ENCODE measurements around the gene SNRPB2. TPM values are rescaled to one million over a fixed set of nuclear protein-coding genes. Genes with fewer than 3 reads are reported as not detected.

The SNRPB2 gene
- total RNA-seq, 1 experiment from 2014 or later = 82.2 TPM

DNA sequence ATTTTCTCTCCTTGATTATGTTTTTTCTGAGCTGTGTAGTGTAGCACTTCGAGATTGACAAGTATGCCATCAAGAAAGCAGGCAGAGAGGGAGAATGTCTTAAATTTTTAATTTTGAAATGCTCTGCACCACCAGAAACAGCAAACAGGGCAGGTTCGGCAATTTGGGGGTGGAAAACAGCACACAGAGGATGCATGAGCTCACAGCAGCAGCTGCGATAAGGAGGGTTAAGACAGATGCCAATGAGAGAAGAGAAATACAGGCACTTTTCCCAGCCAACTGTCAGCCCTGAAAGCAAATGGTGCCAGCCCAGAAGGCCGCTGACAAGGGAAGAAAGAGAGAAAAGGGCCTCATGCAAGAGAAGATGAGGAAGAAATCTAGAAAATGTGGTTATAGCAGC lies 15.1 kb upstream of the SNRPB2 start:
- in situ Hi-C loops (cut with HindIII; ENCODE audit: low sequenced_read_pairs) = no loop called here

GRCh38 chr20:16719421-16719820 lies 10.4 kb upstream of the SNRPB2 start:
- in situ Hi-C loops (cut with HindIII; ENCODE audit: low sequenced_read_pairs) = no loop called here
- DNase-seq (ENCODE audit: low spot score) = no peak

More for the DNA sequence above, 15.1 kb upstream of the SNRPB2 start:
- DNase-seq (ENCODE audit: low spot score) = peak; percentile 4

DNA sequence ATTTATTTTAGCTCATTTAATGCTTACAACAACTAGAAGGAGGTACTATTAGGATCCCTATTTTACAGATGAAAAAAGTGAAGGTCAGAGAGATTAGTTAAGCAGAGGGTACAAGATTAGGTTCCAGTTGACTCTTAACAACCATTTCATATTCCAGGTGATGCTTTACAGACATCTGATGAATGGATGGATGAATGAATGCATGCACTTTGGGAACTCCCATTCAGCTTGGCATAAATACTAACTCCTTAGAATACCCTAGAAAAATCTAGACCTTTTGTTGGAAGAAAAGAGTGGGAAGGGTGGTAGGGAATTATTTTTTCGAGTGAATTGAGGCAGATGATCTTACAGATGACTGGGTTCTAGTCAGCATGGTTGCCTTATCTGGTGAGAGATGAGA lies 746 bp upstream of the SNRPB2 start:
- in situ Hi-C loops (cut with HindIII; ENCODE audit: low sequenced_read_pairs) = no loop called here
- DNase-seq (ENCODE audit: low spot score) = no peak

DNA sequence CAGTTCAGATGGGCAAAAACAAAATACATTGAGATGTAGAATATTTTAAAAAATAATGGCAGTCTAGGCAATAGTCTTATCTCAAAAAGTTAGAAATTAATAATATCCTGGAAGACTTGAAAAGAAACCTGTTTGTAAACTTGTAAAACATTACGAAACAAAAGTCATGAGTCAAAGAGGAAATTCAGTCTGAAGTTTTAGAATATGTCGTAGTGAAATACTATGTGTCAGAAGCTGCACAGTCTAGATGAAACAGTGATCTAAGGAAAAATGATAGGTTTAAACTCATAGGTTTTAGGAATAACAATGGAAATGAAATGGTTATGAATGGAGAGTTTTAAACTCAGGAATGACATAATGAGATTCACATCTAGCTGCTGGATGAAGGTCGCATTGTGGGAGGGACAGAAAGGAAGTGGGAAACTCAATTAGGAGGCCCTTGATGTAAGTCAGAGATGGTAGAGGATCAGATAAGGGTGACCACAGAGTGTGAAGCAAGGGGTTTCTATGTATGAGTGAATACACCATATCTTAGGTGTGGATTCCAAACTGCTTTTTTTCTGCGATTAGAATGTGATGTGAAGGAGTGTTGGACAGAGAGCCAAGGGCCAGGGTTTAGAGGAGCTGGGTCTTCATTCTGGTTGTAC lies 2.8 kb downstream of the SNRPB2 start:
- in situ Hi-C loops (cut with HindIII; ENCODE audit: low sequenced_read_pairs) = no loop called here
- DNase-seq (ENCODE audit: low spot score) = no peak

- no peak for DNase-seq (ENCODE audit: low spot score)
- in situ Hi-C loops (cut with HindIII; ENCODE audit: low sequenced_read_pairs) = no loop called here
These were observed 10.7 kb downstream of the SNRPB2 start for GRCh38 chr20:16740365-16741072.

- DNase-seq (ENCODE audit: low spot score) = peak; percentile 24
- in situ Hi-C loops (cut with HindIII; ENCODE audit: low sequenced_read_pairs) = no loop called here
These were observed 14.5 kb downstream of the SNRPB2 start for GRCh38 chr20:16744178-16744807.

DNA sequence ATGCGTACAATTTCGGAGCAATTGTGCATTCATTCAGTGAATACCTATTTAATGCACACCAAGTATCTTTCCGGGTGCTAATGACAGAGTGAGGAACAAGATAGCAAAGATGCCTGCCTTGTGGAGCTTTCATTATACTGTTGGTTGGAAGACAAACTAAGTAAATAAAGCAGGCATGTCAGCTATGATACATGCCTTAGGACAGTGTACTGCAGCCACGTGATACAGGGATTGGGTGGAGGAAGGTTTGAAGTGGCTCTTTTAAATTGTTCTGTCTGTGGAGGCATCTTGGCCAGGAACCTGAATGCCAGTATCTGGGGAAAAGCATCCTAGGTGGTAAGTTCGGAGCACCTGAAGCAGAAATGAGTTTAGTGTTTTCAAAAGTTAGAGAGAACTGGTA lies 15.4 kb downstream of the SNRPB2 start:
- in situ Hi-C loops (cut with HindIII; ENCODE audit: low sequenced_read_pairs) = no loop called here
- no peak for DNase-seq (ENCODE audit: low spot score)

DNA sequence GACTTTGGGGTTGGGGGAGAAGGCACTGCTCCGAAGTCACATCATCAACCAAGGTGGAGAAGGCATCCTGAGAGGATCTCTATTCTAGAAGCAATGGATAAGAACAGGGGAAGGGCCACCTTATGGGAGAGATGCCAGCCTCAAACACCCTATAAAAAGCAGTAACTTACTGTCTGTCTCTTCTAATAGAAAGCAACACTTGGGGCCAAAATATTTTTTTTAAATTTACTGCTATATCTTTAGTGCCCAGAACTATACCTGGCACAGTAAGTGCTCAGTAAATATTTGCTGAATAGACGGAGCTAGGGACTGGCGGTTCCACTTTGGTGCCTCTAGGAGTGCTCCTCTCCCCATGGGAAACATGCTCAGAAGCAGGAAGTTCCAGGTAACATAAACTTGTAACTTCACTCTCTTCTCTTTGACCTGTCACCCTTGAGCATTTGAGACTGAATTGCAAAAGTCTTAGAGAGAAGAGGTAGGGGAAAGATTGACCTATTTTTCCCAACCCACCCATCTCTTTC lies 17.5 kb downstream of the SNRPB2 start:
- DNase-seq (ENCODE audit: low spot score) = no peak
- in situ Hi-C loops (cut with HindIII; ENCODE audit: low sequenced_read_pairs) = no loop called here

- in situ Hi-C loops (cut with HindIII; ENCODE audit: low sequenced_read_pairs) = no loop called here
- DNase-seq (ENCODE audit: low spot score) = no peak
These were observed 18.6 kb downstream of the SNRPB2 start, which contains the start of gene OTOR for GRCh38 chr20:16748308-16748900. Gene OTOR, plus strand, starts transcription at chr20:16748358. Its CDS starts 44 bp downstream, at chr20:16748402.

GRCh38 chr20:16749573-16749972 lies 19.7 kb downstream of the SNRPB2 start:
- in situ Hi-C loops (cut with HindIII; ENCODE audit: low sequenced_read_pairs) = no loop called here
- DNase-seq (ENCODE audit: low spot score) = no peak

DNA sequence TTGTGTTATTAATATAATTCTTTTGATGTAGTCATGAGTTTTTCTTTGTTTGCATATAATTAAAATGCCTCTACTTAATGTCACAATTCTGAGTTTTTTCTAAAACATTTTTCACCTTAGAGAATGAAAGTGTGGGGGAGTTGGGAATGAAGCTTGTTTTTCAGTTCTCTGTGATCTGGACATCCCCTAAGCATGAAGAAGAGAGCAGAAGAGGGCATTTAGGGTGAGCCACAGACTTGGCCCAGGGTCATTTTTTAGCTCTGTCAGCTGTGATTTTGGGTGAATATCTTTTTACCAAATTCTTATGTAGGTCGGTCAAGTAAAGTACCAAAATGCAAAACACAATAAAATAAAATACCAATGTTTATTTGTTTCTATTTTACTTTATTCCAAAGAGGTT lies 22.3 kb downstream of the SNRPB2 start:
- in situ Hi-C loops (cut with HindIII; ENCODE audit: low sequenced_read_pairs) = no loop called here
- DNase-seq (ENCODE audit: low spot score) = no peak

DNA sequence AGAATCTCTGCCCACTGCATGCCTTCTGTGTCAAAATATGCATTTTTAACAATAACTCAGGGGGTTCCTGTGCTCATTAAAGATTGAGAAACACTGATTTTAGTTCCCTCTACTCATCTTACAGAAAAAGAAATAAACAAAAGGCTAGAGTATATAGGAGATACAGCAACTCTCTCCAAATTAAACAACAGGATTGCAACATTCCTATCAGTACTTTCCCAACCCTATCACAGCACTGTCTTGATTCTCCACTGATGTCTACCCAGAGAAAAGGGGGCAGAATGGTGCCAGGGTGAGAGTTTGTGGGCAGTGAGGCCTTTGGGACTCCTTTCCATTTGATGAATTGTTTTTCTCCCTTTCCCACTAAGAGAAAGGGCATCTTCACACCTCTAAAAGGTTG lies 23.1 kb downstream of the SNRPB2 start:
- DNase-seq (ENCODE audit: low spot score) = no peak
- in situ Hi-C loops (cut with HindIII; ENCODE audit: low sequenced_read_pairs) = no loop called here

GRCh38 chr20:16758454-16759180 lies 28.8 kb downstream of the SNRPB2 start:
- DNase-seq (ENCODE audit: low spot score) = no peak
- in situ Hi-C loops (cut with HindIII; ENCODE audit: low sequenced_read_pairs) = no loop called here

GRCh38 chr20:16759181-16759563 lies 29.3 kb downstream of the SNRPB2 start:
- no peak for DNase-seq (ENCODE audit: low spot score)
- in situ Hi-C loops (cut with HindIII; ENCODE audit: low sequenced_read_pairs) = no loop called here

DNA sequence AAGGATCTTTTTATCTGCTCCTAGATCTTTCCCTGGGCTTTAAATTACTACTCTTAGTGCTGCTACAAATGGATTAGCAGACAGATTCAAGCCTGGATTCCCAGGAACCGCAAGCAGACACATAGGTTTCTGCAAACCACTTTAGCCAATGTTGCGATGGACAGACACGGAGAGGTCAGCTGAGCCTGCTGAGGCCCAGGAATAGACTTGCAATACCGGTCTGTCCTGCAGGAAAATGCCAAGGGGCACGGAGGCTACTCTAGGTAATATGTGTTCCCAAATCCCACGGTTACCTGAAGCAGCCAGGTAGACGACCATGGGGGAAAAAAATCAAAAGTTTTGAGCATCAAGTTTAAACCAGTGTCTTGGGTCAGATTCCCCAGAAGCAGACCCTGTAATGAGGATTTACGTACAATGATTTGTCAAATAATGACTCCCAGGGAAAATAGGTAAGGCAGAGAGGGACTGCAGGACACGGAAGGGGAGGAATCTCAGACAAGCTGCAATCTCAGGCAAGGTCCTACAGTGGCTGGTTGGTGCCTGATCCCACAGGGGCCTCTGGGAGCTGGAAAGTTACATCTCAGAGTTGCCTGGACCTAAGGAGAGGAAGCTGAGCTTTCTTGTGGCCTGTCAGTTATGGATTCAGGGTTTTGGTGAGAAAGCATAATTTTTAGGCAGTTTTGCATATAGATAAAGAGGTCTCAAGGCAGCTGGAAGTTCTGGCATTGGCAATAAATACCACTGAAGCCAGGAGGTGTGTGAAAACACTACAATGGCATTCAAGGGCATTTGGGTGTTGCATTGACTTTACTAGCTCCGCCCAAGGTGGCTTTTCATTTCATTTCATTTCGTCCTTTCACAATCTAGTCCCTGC lies 30.8 kb downstream of the SNRPB2 start:
- in situ Hi-C loops (cut with HindIII; ENCODE audit: low sequenced_read_pairs) = no loop called here

GRCh38 chr20:16761305-16761829 lies 31.5 kb downstream of the SNRPB2 start:
- peak; percentile 81 for DNase-seq (ENCODE audit: low spot score)
- in situ Hi-C loops (cut with HindIII; ENCODE audit: low sequenced_read_pairs) = no loop called here

More for the DNA sequence above, 30.8 kb downstream of the SNRPB2 start:
- no peak for DNase-seq (ENCODE audit: low spot score)

DNA sequence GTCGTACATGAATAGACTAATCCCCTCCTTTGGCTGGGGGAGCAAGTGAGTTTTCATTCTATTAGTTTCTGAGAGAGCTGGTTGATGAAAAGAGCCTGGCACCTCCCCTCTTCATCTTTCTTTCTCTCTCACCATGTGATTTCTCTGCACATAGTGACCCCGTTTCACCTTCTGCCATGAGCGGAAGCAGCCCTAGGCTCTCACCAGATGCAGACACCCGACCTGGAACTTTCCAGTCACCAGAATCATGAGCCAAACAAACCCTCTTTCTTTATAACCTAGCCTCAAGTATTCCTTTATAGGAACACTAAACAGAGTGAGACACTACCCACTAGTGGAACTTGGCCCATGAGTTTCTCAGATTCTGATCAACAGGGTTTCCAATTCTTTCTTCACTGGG lies 34.7 kb downstream of the SNRPB2 start:
- DNase-seq (ENCODE audit: low spot score) = no peak
- in situ Hi-C loops (cut with HindIII; ENCODE audit: low sequenced_read_pairs) = no loop called here

DNA sequence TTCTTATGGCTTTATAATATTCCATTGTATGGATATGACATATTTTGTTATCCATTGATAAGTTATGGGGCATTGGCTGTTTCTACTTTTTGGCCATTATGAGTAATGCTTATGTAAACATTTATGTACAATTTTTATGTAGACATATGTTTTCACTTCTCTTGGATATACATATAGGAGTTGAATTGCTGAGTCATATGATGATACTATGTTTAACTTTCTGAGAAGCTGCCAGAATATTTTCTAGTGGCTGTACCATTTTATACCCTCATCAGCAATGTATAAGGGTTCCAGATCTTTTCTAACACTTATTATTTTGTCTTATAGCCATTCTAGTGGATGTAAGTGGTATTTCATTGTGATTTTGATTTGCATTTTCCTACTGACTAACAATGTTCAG lies 41.4 kb downstream of the SNRPB2 start:
- in situ Hi-C loops (cut with HindIII; ENCODE audit: low sequenced_read_pairs) = no loop called here

More for the DNA sequence above, 41.4 kb downstream of the SNRPB2 start:
- DNase-seq (ENCODE audit: low spot score) = no peak

All from G401 (cell line).